OCI-LY3 (cell line): ENCODE data around the gene TXNL4A.

ENCODE experiments used
- EZH2phosphoT487 ChIP-seq: fragments of 200-600 bp; shearing (Covaris generic); IDR thresholded peaks from 2 replicates; pipeline ENCODE4 v1.6.1; 2018; ENCODE audit warnings: antibody characterized with exemption, mixed run types, low read depth
- TF ChIP-seq, protein P1 (sequence below): fragments of 200-600, 300-600 bp; sonication (generic); IDR thresholded peaks from 2 replicates; pipeline ENCODE4 v1.5.1; 2014; ENCODE audit warnings: antibody characterized with exemption, low read length, low read depth

DNA sequence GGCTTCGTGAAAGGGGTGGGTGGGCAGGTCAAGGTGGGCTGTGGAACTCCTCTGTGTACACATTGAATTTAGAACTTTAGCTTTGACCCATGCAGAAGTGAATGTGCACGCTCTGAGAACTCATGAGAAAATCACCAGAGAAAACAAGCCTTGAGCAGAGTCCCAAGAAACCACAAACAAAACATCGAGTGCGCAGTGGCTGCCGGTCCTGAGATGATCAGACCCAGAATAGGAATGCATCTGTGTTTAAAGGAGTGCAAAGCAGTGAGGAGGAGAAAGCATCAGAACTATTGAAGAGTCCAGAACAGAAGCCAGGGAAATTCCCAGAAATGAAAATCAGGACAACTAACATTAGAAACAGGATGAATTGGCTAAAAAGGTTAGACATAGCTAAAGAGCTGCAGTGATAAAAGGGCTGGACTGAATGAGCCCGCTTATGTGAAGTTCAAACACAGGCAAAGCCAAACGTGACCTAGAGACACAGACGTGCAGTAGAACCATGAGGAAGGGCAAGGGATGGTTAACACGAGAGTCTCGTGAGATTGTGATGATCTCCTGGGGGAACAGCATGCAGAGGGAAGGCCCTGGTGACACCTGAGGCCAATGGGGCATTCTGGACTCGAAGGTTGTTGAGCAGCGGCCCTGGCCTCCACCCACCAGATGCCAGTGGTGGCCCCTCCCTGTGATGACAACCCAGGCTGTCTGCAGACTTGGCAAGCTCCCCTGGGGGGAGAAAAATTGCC, 16.4 kb upstream of the TXNL4A start:
- TF ChIP-seq, protein P1, sequence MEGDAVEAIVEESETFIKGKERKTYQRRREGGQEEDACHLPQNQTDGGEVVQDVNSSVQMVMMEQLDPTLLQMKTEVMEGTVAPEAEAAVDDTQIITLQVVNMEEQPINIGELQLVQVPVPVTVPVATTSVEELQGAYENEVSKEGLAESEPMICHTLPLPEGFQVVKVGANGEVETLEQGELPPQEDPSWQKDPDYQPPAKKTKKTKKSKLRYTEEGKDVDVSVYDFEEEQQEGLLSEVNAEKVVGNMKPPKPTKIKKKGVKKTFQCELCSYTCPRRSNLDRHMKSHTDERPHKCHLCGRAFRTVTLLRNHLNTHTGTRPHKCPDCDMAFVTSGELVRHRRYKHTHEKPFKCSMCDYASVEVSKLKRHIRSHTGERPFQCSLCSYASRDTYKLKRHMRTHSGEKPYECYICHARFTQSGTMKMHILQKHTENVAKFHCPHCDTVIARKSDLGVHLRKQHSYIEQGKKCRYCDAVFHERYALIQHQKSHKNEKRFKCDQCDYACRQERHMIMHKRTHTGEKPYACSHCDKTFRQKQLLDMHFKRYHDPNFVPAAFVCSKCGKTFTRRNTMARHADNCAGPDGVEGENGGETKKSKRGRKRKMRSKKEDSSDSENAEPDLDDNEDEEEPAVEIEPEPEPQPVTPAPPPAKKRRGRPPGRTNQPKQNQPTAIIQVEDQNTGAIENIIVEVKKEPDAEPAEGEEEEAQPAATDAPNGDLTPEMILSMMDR = no peak
- no peak for TF ChIP-seq EZH2phosphoT487
